H1 (cell line): ENCODE data around the gene SCAPER. TPM values are rescaled to one million over a fixed set of nuclear protein-coding genes. Genes with fewer than 3 reads are reported as not detected.

ENCODE experiments used
- CTCF ChIA-PET: fragments of 300-600 bp; sonication (Branson Sonifier 250); formaldehyde crosslinking; loops from one replicate; lab custom pipeline; 2021; ENCODE audit not compliant: partially characterized antibody; lab: Charles Lee
- POLR2A ChIA-PET: fragments of 300-600 bp; sonication (Branson Sonifier 250); formaldehyde crosslinking; loops from one replicate; lab custom pipeline; 2021; ENCODE audit warnings: inconsistent platforms; ENCODE audit not compliant: partially characterized antibody; lab: Charles Lee
- DNase-seq, 2 experiments: peaks; one replicate each; pipeline versions ENCODE4 v3.0.0 to v3.0.0-alpha.2; 2010 to 2022; ENCODE audit warnings: low spot score in 2 of 2, low read depth in 1 of 2, mixed read lengths in 1 of 2
- FAIRE-seq: peaks from 2 replicates; lab custom pipeline; 2011; peaks lifted over from hg19 to GRCh38; lab: Jason Lieb, UNC
- H2AFZ ChIP-seq: 2 replicates; pipeline ENCODE4 v1.8.1; 2012; ENCODE audit warnings: low read length, inconsistent platforms
- H2AK5ac ChIP-seq: 2 replicates; pipeline ENCODE4 v1.6.1; 2013; ENCODE audit warnings: low read depth, low read length
- H2BK120ac ChIP-seq: replicated peaks from 2 replicates; pipeline ENCODE3; 2013; ENCODE audit warnings: low read depth, low read length, inconsistent platforms
- H2BK12ac ChIP-seq: 2 replicates; pipeline ENCODE4 v1.6.1; 2013; ENCODE audit warnings: low read depth, low read length
- H2BK15ac ChIP-seq: 2 replicates; pipeline ENCODE4 v1.6.1; 2013; ENCODE audit warnings: low read length
- H2BK20ac ChIP-seq: 2 replicates; pipeline ENCODE4 v1.6.1; 2013; ENCODE audit warnings: low read length
- H2BK5ac ChIP-seq: 2 replicates; pipeline ENCODE4 v1.6.1; 2013; ENCODE audit warnings: low read depth, low read length
- H3K14ac ChIP-seq: 2 replicates; pipeline ENCODE4 v1.6.1; 2013; ENCODE audit warnings: inconsistent platforms; ENCODE audit not compliant: insufficient read length
- H3K18ac ChIP-seq: 2 replicates; pipeline ENCODE4 v1.6.1; 2013; ENCODE audit warnings: low read length; ENCODE audit errors: extremely low read depth
- H3K23ac ChIP-seq: 2 replicates; pipeline ENCODE4 v1.6.1; 2013; ENCODE audit warnings: inconsistent platforms; ENCODE audit not compliant: insufficient read length
- H3K23me2 ChIP-seq: 2 replicates; pipeline ENCODE4 v1.6.1; 2013; ENCODE audit warnings: low read depth, low read length
- H3K27ac ChIP-seq: 2 replicates; pipeline ENCODE4 v1.6.1; 2011; ENCODE audit warnings: low read depth, low read length, inconsistent platforms
- H3K27me3 ChIP-seq, 4 experiments: replicated peaks in 1 of 4; 1 replicate in 1 of 4; 2 replicates in 3 of 4; pipeline versions ENCODE4 v1.6.1 to v1.8.1; 2011 to 2013; ENCODE audit warnings: low read length in 3 of 4, mild to moderate bottlenecking in 3 of 4, inconsistent platforms in 2 of 4, mixed read lengths in 2 of 4, moderate library complexity in 1 of 4; ENCODE audit not compliant: control insufficient read depth in 3 of 4, insufficient read depth in 3 of 4; ENCODE audit errors: extremely low read depth in 1 of 4
- H3K36me3 ChIP-seq, 4 experiments: 2 replicates each; pipeline versions ENCODE4 v1.6.1 to v1.8.1; 2011 to 2013; ENCODE audit warnings: mild to moderate bottlenecking in 4 of 4, low read length in 3 of 4, moderate library complexity in 2 of 4, control low read depth in 1 of 4, inconsistent platforms in 1 of 4; ENCODE audit not compliant: insufficient read depth in 4 of 4, control insufficient read depth in 2 of 4
- H3K4ac ChIP-seq: replicated peaks from 2 replicates; pipeline ENCODE3; 2013; ENCODE audit warnings: low read length, low read depth, mixed read lengths, inconsistent platforms; ENCODE audit not compliant: insufficient read length
- H3K4me1 ChIP-seq, 4 experiments: replicated peaks in 1 of 4; 1 replicate in 1 of 4; 2 replicates in 3 of 4; pipeline versions ENCODE4 v1.6.1 to v1.8.1; 2011 to 2013; ENCODE audit warnings: low read length in 3 of 4, inconsistent platforms in 2 of 4, mixed read lengths in 1 of 4; ENCODE audit not compliant: insufficient read depth in 4 of 4, control insufficient read depth in 3 of 4
- H3K4me2 ChIP-seq, 2 experiments: 2 replicates each; pipeline versions ENCODE4 v1.6.1 to v1.8.1; 2011 to 2013; ENCODE audit warnings: low read depth in 2 of 2, low read length in 2 of 2, control low read depth in 1 of 2, inconsistent platforms in 1 of 2, mild to moderate bottlenecking in 1 of 2; ENCODE audit not compliant: insufficient read depth in 1 of 2
- H3K4me3 ChIP-seq, 4 experiments: fragments of 200-600, 300-600 bp in 1 of 4; sonication (generic), shearing (Covaris generic), sonication (Bioruptor Twin) in 1 of 4; 2 replicates each; pipeline versions ENCODE4 v1.5.1 to v1.8.1; 2011 to 2016; ENCODE audit warnings: low read length in 4 of 4, low read depth in 3 of 4, control low read depth in 2 of 4, inconsistent platforms in 2 of 4, mild to moderate bottlenecking in 2 of 4, mixed read lengths in 1 of 4, moderate library complexity in 1 of 4; ENCODE audit not compliant: insufficient read depth in 2 of 4; ENCODE audit errors: extremely low read depth in 1 of 4
- H3K56ac ChIP-seq: replicated peaks from 2 replicates; pipeline ENCODE3; 2013; ENCODE audit warnings: low read depth, mild to moderate bottlenecking, mixed read lengths, low read length, inconsistent platforms; ENCODE audit not compliant: insufficient read length
- H3K79me1 ChIP-seq: 2 replicates; pipeline ENCODE4 v1.6.1; 2013; ENCODE audit warnings: low read depth, low read length, control low read depth
- H3K79me2 ChIP-seq, 2 experiments: 2 replicates each; pipeline versions ENCODE4 v1.6.1 to v1.8.1; 2012 to 2013; ENCODE audit warnings: low read length in 2 of 2, mild to moderate bottlenecking in 2 of 2, inconsistent platforms in 1 of 2; ENCODE audit not compliant: insufficient read depth in 2 of 2, control insufficient read depth in 1 of 2
- H3K9ac ChIP-seq, 4 experiments: replicated peaks in 1 of 4; 1 replicate in 1 of 4; 2 replicates in 3 of 4; pipeline versions ENCODE4 v1.6.1 to v1.8.1; 2011 to 2013; ENCODE audit warnings: low read depth in 3 of 4, low read length in 3 of 4, control low read depth in 2 of 4, mild to moderate bottlenecking in 2 of 4, moderate library complexity in 2 of 4, inconsistent platforms in 1 of 4; ENCODE audit errors: extremely low read depth in 1 of 4
- H3K9me3 ChIP-seq, 2 experiments: 2 replicates each; pipeline versions ENCODE4 v1.6.1 to v1.8.1; 2012 to 2013; ENCODE audit warnings: mild to moderate bottlenecking in 2 of 2, moderate library complexity in 2 of 2, control low read depth in 1 of 2, inconsistent platforms in 1 of 2, low read depth in 1 of 2, low read length in 1 of 2, mixed read lengths in 1 of 2; ENCODE audit not compliant: insufficient read depth in 2 of 2
- H4K20me1 ChIP-seq, 2 experiments: replicated peaks in 1 of 2; 2 replicates each; pipeline versions ENCODE3 to v1.8.1; 2011 to 2013; ENCODE audit warnings: inconsistent platforms in 2 of 2, low read length in 2 of 2, mild to moderate bottlenecking in 1 of 2; ENCODE audit not compliant: insufficient read depth in 2 of 2, control insufficient read depth in 1 of 2
- H4K5ac ChIP-seq: 2 replicates; pipeline ENCODE4 v1.6.1; 2013; ENCODE audit warnings: low read length, low read depth, mixed read lengths, inconsistent platforms; ENCODE audit not compliant: insufficient read length
- H4K8ac ChIP-seq: 2 replicates; pipeline ENCODE4 v1.8.0; 2013; ENCODE audit warnings: mild to moderate bottlenecking, moderate library complexity, low read length, inconsistent platforms; ENCODE audit not compliant: insufficient read depth; ENCODE audit errors: extremely low read depth
- H4K91ac ChIP-seq: replicated peaks from 2 replicates; pipeline ENCODE3; 2013; ENCODE audit warnings: low read length, mixed read lengths, inconsistent platforms; ENCODE audit not compliant: insufficient read length
- ATF2 ChIP-seq: IDR thresholded peaks from 2 replicates; pipeline ENCODE4 v1.6.1; 2012; ENCODE audit warnings: low read length, inconsistent platforms
- E2F6 ChIP-seq: IDR thresholded peaks from 2 replicates; pipeline ENCODE4 v1.6.1; 2012; ENCODE audit warnings: inconsistent platforms
- KDM4A ChIP-seq: IDR thresholded peaks from one replicate; pipeline ENCODE4 v1.7.1; 2012; ENCODE audit warnings: low read depth, mild to moderate bottlenecking, moderate library complexity, low read length, inconsistent platforms; ENCODE audit not compliant: severe bottlenecking
- POLR2AphosphoS5 ChIP-seq: IDR thresholded peaks from 2 replicates; pipeline ENCODE4 v1.6.1; 2011; ENCODE audit warnings: low read depth, low read length
- SAP30 ChIP-seq: fragments of 300-600 bp; sonication (generic); IDR thresholded peaks from 2 replicates; pipeline ENCODE4 v1.7.1; 2012; ENCODE audit warnings: low read length, moderate library complexity, mild to moderate bottlenecking, inconsistent platforms; ENCODE audit not compliant: insufficient read depth, insufficient replicate concordance
- SIN3A ChIP-seq, 2 experiments: IDR thresholded peaks in 1 of 2; conservative IDR thresholded peaks in 1 of 2; 2 replicates each; pipeline ENCODE4 v1.6.1; 2011 to 2012; ENCODE audit warnings: low read length in 2 of 2, improper control_type of control experiment in 1 of 2, low read depth in 1 of 2, mild to moderate bottlenecking in 1 of 2
- SIRT6 ChIP-seq: IDR thresholded peaks from one replicate; pipeline ENCODE4 v1.7.1; 2012; ENCODE audit warnings: low read length, inconsistent platforms
- YY1 ChIP-seq: IDR thresholded peaks from 2 replicates; pipeline ENCODE4 v1.6.1; 2011; ENCODE audit warnings: low read depth, mild to moderate bottlenecking, low read length
- WGBS, 2 experiments: shearing (Covaris generic) in 1 of 2; methylation state at CpG; one replicate each; pipeline versions ENCODE4 v1.1.6 to v1.1.7; 2013 to 2015; ENCODE audit warnings: low lambda C conversion rate in 2 of 2, mixed read lengths in 2 of 2, inconsistent platforms in 1 of 2, low coverage in 1 of 2, missing lambda C conversion rate in 1 of 2; ENCODE audit not compliant: insufficient replicate concordance in 2 of 2, insufficient coverage in 1 of 2, insufficient read length in 1 of 2; ENCODE audit errors: extremely low coverage in 1 of 2, missing lambda C conversion rate in 1 of 2; 5-methylcytosine and 5-hydroxymethylcytosine counted together
- polyA plus RNA-seq, 7 experiments: library from polyadenylated mRNA; depleted of rRNA in 3 of 7; stranded (reverse) in 5 of 7; unstranded in 2 of 7; fragments of >200 nt in 5 of 7; fragments of 200-250 nt in 2 of 7; gene quantifications; 1 replicate in 5 of 7; 2 replicates in 1 of 7; 4 replicates in 1 of 7; pipeline versions ENCODE4 v1.2.1 to v1.2.3, GENCODE V29; 2011 to 2013; ENCODE audit warnings: missing spikeins in 2 of 7, mixed read lengths in 2 of 7
- total RNA-seq: library from RNA; stranded (reverse); fragmentation: NEBNext Ultra II Directional; extraction: Animal tissue kit (Norgen Biotek cat#: 25700); gene quantifications from 2 replicates; pipeline ENCODE4 v1.2.1, GENCODE V29; 2021

SCAPER gene
- total and polyA plus RNA-seq, 2 of the 8 experiments (the other 6 are each of a cell fraction or from before 2014, with no cell fraction given): 1.6 to 6.8 TPM

GRCh38 chr15:76904461-76905012, 603 bp downstream of the SCAPER start:
- H3K27ac ChIP-seq: peak overlapping the region; percentile 62; the same call in 1 of the 2 replicates
- H3K9ac ChIP-seq: peak overlapping the region in 3 of 4 experiments; percentile 23 to 76 (median 75); a peak in 5 of 7 replicates
- CTCF ChIA-PET: interaction anchor here (1.3 to 1.6 kb wide), 2 partner anchors 38 to 70 kb away, joined by 3 to 4 read pairs; no protein-coding TSS in a partner anchor
- TF ChIP-seq YY1: peak; percentile 10; the same call in 1 of the 2 replicates
- TF ChIP-seq SIRT6: no peak
- TF ChIP-seq SIN3A (conservative IDR thresholded peaks at IDR 0.05 in 1 of 2, IDR thresholded peaks at IDR 0.05 in 1 of 2; ENCODE audit: low read depth in 1 of 2, low read length in 2 of 2): peak; percentile 81 to 95; a peak in 2 of 4 replicates
- TF ChIP-seq E2F6: peak; percentile 41; the same call in 1 of the 2 replicates
- no peak for TF ChIP-seq ATF2
- TF ChIP-seq SAP30: peak; percentile 87
- peak; percentile 49 for TF ChIP-seq KDM4A
- peak; percentile 29; the same call in 1 of the 2 replicates for TF ChIP-seq POLR2AphosphoS5

More at GRCh38 chr15:76904461-76905012, 603 bp downstream of the SCAPER start:
- H2BK5ac ChIP-seq: 0 out of 2 replicates have a peak overlapping the region, but pooled peaks have one; percentile 62
- H3K9me3 ChIP-seq: peaks cover under 1 to 3% of the 10 kb centered on the region in 2 experiments; a peak in 2 of 4 replicates
- 0 out of 2 replicates have a peak overlapping the region, but pooled peaks have one; percentile 52 for H3K18ac ChIP-seq
- peak overlapping the region; percentile 5; the same call in 1 of the 2 replicates for H2AFZ ChIP-seq
- no peaks in the 10 kb centered on the region for H3K79me2 ChIP-seq
- peak overlapping the region; percentile 54 to 71 (median 63) for H3K4me3 ChIP-seq
- H3K4ac ChIP-seq: no peak overlapping the region
- no peak overlapping the region for H2BK20ac ChIP-seq
- no peak for DNase-seq
- no peak overlapping the region for H2BK120ac ChIP-seq
- H3K4me1 ChIP-seq: peaks cover 1 to 7% (median 4%) of the 10 kb centered on the region in 4 experiments; a peak in 5 of 7 replicates
- no peak overlapping the region for H2BK12ac ChIP-seq
- peak overlapping the region; percentile 93 to 97 for H3K4me2 ChIP-seq
- peaks cover 7% of the 10 kb centered on the region for H3K23me2 ChIP-seq
- no peaks in the 10 kb centered on the region for H4K20me1 ChIP-seq
- H3K23ac ChIP-seq: no peak overlapping the region
- H4K8ac ChIP-seq: peak overlapping the region; percentile 91; the same call in 1 of the 2 replicates
- H2AK5ac ChIP-seq: no peak overlapping the region
- H3K56ac ChIP-seq: peak overlapping the region; percentile 33
- H3K36me3 ChIP-seq: no peaks in the 10 kb centered on the region
- no peak for FAIRE-seq
- POLR2A ChIA-PET: interaction anchor here (1.1 to 1.6 kb wide), 3 partner anchors 15 to 255 kb away, joined by 3 to 7 read pairs (median 4); no protein-coding TSS in a partner anchor
- no peak overlapping the region for H4K5ac ChIP-seq
- 4% methylated on average over 18 of the region's 29 CpGs; no CpG with 5 or more reads in 1 of the 2 experiments for WGBS, 2 experiments
- no peak overlapping the region for H2BK15ac ChIP-seq
- H4K91ac ChIP-seq: peak overlapping the region; percentile 16
- peaks cover 0 to 4% (median 0%) of the 10 kb centered on the region in 4 experiments; a peak in 2 of 7 replicates for H3K27me3 ChIP-seq
- no peaks in the 10 kb centered on the region for H3K79me1 ChIP-seq
- no peak overlapping the region for H3K14ac ChIP-seq
